ENCODE data around the gene SLC27A4.

SLC27A4 gene

GRCh38 chr9:128369024-128369706 lies 28.8 kb downstream of the SLC27A4 start:
- no peak for DNase-seq

GRCh38 chr9:128370367-128370751 lies 30.0 kb downstream of the SLC27A4 start:
- DNase-seq = no peak

GRCh38 chr9:128370752-128371629 lies 30.7 kb downstream of the SLC27A4 start, which contains the start of gene URM1:
Gene URM1, plus strand, starts transcription at chr9:128371374. Its CDS starts 7 bp downstream, at chr9:128371381.
- DNase-seq = peak; percentile 96

- no peak for DNase-seq
These were observed 31.3 kb downstream of the SLC27A4 start for GRCh38 chr9:128371630-128372117.

- no peak for DNase-seq
These were observed 31.9 kb downstream of the SLC27A4 start for GRCh38 chr9:128372188-128372641.

GRCh38 chr9:128372784-128373183 lies 32.5 kb downstream of the SLC27A4 start:
- no peak for DNase-seq

- DNase-seq = no peak
These were observed 33.9 kb downstream of the SLC27A4 start for GRCh38 chr9:128374221-128374675.

GRCh38 chr9:128375865-128376264 lies 35.5 kb downstream of the SLC27A4 start:
- no peak for DNase-seq

GRCh38 chr9:128382261-128382660 lies 41.9 kb downstream of the SLC27A4 start:
- no peak for DNase-seq

GRCh38 chr9:128383007-128383753 lies 42.9 kb downstream of the SLC27A4 start:
- no peak for DNase-seq

GRCh38 chr9:128383791-128384190 lies 43.5 kb downstream of the SLC27A4 start:
- no peak for DNase-seq

GRCh38 chr9:128384801-128385495 lies 44.6 kb downstream of the SLC27A4 start:
- no peak for DNase-seq

- DNase-seq = no peak
These were observed 45.5 kb downstream of the SLC27A4 start for GRCh38 chr9:128385496-128386460.

GRCh38 chr9:128388150-128388549 lies 47.8 kb downstream of the SLC27A4 start:
- no peak for DNase-seq

GRCh38 chr9:128389395-128390149 lies 49.2 kb downstream of the SLC27A4 start:
- no peak for DNase-seq

GRCh38 chr9:128390150-128390812 lies 50.0 kb downstream of the SLC27A4 start:
- no peak for DNase-seq

GRCh38 chr9:128390813-128391711 lies 50.7 kb downstream of the SLC27A4 start:
- DNase-seq = no peak

GRCh38 chr9:128391956-128392301 lies 51.6 kb downstream of the SLC27A4 start:
- no peak for DNase-seq
